Nephron (organoid): ENCODE data around the gene CLN3.

ENCODE experiments used
- H3K27ac Mint-ChIP-seq, 3 experiments: 2 replicates each; pipeline ENCODE4 v1.8.0; 2020; ENCODE audit warnings: mixed read lengths in 3 of 3, mild to moderate bottlenecking in 2 of 3, moderate library complexity in 1 of 3
- H3K27me3 Mint-ChIP-seq: 2 replicates; pipeline ENCODE4 v1.8.0; 2021; ENCODE audit warnings: low read depth, mild to moderate bottlenecking, moderate library complexity, mixed read lengths
- H3K36me3 Mint-ChIP-seq: 2 replicates; pipeline ENCODE4 v1.8.0; 2020; ENCODE audit warnings: low read depth, mixed read lengths
- H3K4me1 Mint-ChIP-seq: 2 replicates; pipeline ENCODE4 v1.8.0; 2020; ENCODE audit warnings: mixed read lengths
- H3K4me3 Mint-ChIP-seq, 3 experiments: 2 replicates each; pipeline ENCODE4 v1.8.0; 2020; ENCODE audit warnings: mild to moderate bottlenecking in 3 of 3, mixed read lengths in 3 of 3, moderate library complexity in 2 of 3
- H3K9me3 Mint-ChIP-seq: 2 replicates; pipeline ENCODE4 v1.8.0; 2020; ENCODE audit warnings: mixed read lengths
- CTCF ChIP-seq, 3 experiments: fragments of 200-600 bp; sonication (generic); IDR thresholded peaks; one replicate each; pipeline ENCODE4 v1.5.0; 2021; ENCODE audit warnings: antibody characterized with exemption in 3 of 3; ENCODE audit not compliant: unreplicated experiment in 3 of 3

Gene CLN3

GRCh38 chr16:28505489-28506137, 13.7 kb upstream of the CLN3 start:
- Mint-ChIP-seq H3K4me1 (no peaks in the 10 kb centered on the region), H3K27ac (no peak overlapping the region), H3K4me3 (no peak overlapping the region), H3K36me3 (no peaks in the 10 kb centered on the region), H3K9me3 (no peaks in the 10 kb centered on the region), H3K27me3 (peaks cover 22% of the 10 kb centered on the region)
- no peak for TF ChIP-seq CTCF (IDR thresholded peaks at IDR 0.05; ENCODE audit: unreplicated experiment in 3 of 3)

GRCh38 chr16:28504707-28505404, 13.0 kb upstream of the CLN3 start:
- Mint-ChIP-seq H3K4me3 (no peak overlapping the region), H3K9me3 (no peaks in the 10 kb centered on the region), H3K36me3 (no peaks in the 10 kb centered on the region), H3K4me1 (no peaks in the 10 kb centered on the region), H3K27me3 (peaks cover 22% of the 10 kb centered on the region), H3K27ac (no peak overlapping the region)
- no peak for TF ChIP-seq CTCF (IDR thresholded peaks at IDR 0.05; ENCODE audit: unreplicated experiment in 3 of 3)

- Mint-ChIP-seq H3K36me3 (no peaks in the 10 kb centered on the region), H3K4me3 (no peak overlapping the region), H3K27ac (no peak overlapping the region), H3K9me3 (no peaks in the 10 kb centered on the region), H3K4me1 (no peaks in the 10 kb centered on the region), H3K27me3 (peaks cover 22% of the 10 kb centered on the region)
- TF ChIP-seq CTCF (IDR thresholded peaks at IDR 0.05; ENCODE audit: unreplicated experiment in 3 of 3), result no peak
Observed at GRCh38 chr16:28503470-28504259, 11.8 kb upstream of the CLN3 start.

GRCh38 chr16:28502290-28502689, 10.4 kb upstream of the CLN3 start:
- H3K27me3 Mint-ChIP-seq, result peaks cover 22% of the 10 kb centered on the region

More at GRCh38 chr16:28502290-28502689, 10.4 kb upstream of the CLN3 start:
- H3K27ac Mint-ChIP-seq, result no peak overlapping the region
- no peaks in the 10 kb centered on the region for H3K4me1 Mint-ChIP-seq
- no peak for TF ChIP-seq CTCF (IDR thresholded peaks at IDR 0.05; ENCODE audit: unreplicated experiment in 3 of 3)
- H3K36me3 Mint-ChIP-seq, result no peaks in the 10 kb centered on the region
- H3K4me3 Mint-ChIP-seq, result no peak overlapping the region
- no peaks in the 10 kb centered on the region for H3K9me3 Mint-ChIP-seq
